GM19372 (cell line): ENCODE results near the gene TOR1AIP1.

ENCODE experiments used
- ATAC-seq: cut with Tn5 transposase; IDR thresholded peaks from one replicate; pipeline ENCODE4 v1.9.1; 2021; ENCODE audit warnings: mild to moderate bottlenecking, low read depth, moderate library complexity; ENCODE audit not compliant: unreplicated experiment

TOR1AIP1 gene

DNA sequence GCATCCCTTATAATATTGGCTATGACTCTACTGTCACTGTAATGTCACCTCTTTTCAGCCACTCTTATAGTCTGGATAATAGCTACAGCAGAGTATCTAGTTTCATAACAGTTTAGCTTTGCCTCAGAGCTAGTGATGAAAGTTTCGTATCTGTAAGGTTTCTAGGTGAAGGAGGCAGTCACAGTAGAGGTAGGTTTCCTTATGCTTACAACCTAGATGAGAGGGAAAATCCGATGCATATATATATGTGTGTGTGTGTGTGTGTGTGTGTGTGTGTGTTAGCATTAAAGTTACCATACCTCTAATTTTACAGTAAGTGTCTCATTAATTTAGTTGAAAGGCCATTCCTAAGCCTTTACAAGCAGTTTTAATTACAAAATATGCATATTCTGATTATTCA lies 2.3 kb upstream of the TOR1AIP1 start:
- ATAC-seq, result no peak

DNA sequence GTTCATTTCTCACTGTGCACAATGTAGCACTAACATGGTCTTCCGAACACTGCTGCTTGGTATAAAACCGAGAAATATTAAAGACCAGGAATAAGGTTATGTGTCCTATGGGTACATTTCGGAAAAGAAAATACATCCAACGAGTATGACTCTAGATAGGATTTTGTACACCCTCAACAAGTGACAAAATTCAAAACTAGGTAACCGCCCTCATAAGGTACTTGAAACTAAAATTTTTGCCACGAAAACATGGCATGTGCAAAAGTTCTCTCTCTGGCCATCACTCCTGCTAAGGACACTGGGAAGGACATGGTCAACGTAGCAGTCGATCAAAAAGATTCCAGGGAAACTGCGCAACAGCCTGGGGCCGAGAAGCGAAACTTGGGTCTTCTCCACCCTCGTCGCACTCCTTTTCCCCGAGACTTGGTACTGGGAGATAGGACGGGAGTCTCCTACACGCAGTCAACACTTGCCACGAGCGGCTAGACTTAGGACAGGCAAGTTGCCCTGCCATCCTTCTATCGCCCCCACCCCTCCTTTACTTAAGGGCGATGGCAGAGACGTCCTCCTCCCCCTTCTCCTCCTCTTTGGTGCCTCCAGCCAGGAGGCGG lies 338 bp upstream of the TOR1AIP1 start:
- ATAC-seq, result no peak

GRCh38 chr1:179883040-179883744 lies 1.1 kb downstream of the TOR1AIP1 start:
- ATAC-seq, result no peak

DNA sequence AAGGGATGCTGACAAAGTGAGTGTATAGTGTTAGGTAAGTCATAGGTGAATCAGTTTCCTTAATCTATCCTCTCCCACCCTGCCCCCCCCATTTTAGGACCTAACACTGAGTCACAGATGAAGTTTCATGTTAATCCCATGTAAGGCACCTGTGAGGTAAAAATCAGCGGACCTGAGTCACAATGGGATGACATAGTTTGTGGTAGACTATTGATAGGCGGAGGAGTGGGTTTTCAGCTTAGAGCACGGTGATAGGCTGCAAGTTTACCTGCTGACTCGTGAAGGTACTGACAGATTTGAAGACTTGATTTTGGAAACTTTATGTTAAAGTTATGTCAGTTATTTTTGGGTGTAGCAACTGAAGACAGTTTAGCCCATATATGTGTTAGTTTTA lies 1.7 kb downstream of the TOR1AIP1 start:
- ATAC-seq, result no peak

DNA sequence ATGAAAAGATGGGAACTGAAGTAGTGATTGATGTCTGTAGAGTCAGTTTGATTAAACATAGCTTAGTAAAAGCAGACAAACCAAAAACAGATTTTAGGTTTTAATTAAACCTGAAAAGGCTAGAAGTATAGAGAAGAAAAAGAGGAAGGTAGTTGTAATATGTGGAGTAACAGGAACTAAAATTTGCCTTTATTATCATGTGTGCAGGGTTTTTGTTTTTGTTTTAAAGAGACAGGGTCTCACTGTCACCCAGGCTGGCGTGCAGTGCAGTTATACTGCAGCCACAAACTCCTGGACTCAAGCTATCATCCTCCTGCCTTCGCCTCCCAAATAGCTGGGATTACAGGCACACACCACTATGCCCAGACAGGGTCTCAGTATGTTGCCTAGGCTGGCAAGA lies 6.0 kb downstream of the TOR1AIP1 start:
- no peak for ATAC-seq

DNA sequence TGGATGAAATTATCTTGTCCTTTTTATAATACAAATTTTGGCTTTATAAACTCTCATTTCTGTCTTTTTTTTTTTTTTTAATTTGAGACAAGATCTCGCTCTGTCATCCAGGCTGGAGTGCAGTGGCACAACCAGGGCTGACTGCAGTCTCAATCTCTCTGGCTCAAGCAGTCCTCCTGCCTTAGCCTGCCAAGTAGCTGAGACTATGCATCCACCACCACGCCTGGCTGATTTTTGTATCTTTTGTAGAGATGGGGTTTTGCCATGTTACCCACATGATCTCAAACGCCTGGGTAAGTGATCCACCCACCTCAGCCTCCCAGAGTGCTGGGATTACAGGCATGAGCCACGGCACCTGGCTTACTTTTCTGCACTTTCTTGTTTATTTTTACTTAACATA lies 7.5 kb downstream of the TOR1AIP1 start:
- no peak for ATAC-seq

DNA sequence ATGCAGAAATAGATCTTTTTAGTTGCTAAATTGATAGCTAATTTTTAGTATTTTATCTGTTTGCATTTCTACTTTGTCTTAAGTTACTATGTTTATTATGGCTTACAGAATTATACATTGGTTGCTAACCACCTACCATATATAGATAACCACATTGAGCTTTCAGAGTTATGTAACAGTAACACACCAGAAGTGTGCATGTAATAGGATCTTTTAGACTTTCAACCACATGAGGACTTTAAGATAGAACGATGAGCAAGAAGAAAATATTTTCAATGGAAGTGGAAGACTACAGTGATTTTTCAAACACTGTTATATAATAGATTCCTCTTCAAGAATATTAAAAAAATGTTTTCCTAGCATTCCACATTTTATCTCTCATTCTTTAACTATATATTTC lies 28.8 kb downstream of the TOR1AIP1 start:
- no peak for ATAC-seq

DNA sequence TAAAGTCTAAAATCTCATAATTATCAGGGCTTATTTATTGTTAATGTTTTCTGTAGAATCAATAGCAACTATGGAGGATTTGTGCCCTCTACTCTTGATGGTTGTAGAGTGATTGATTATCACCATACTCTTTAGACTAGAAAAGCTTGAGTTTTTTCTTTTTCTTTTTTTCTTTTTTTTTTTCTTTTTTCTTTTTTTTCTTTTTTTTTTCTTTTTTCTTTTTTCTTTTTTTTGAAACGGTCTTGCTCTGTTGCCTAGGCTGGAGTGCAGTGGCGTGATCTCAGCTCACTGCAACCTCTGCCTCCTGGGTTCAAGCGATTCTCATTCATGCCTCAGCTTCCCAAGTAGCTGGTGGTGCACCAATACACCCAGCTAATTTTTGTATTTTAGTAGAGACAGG lies 29.7 kb downstream of the TOR1AIP1 start:
- ATAC-seq, result no peak

- no peak for ATAC-seq
These were observed 35.7 kb downstream of the TOR1AIP1 start for GRCh38 chr1:179917601-179918429.

DNA sequence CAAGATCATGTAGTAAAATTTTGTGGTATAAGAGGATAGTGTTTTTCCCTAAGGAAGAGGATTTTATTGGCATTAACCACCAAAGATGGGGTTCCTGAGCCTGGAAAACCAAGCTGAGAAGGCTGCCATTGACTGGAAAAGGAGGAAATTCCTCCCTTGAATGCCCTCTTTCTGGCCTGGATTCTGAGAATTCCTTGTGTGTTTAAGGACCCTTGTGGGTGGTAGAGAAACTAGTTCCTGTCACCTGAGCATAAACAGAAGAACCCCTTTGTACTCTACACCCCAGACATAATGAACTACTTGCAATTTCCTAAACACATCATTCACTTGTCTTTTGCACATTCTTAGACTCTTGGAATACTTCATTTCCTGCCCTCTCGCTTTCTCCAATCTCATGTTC lies 39.4 kb downstream of the TOR1AIP1 start:
- no peak for ATAC-seq

- ATAC-seq, result no peak
These were observed 40.1 kb downstream of the TOR1AIP1 start for GRCh38 chr1:179921981-179922872.

- no peak for ATAC-seq
These were observed 40.9 kb downstream of the TOR1AIP1 start for GRCh38 chr1:179923029-179923428.

DNA sequence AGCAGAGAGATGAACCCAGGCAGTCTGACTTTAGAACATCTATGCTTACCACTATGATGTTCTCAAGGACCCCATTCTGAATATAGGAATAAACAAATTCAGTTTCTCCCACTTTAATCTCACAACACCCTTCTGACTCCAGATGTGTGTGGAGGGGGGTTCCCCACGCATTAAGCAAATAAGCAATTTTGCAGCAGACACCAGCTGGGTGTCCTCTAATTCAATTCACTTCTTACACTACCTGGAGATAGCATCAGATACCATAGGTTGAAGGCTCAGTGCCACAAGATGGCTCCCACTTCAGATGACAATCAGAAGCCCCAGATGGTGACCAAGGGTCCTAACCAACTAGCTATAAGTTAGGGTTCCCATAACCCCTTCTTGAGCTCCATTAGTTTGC lies 42.2 kb downstream of the TOR1AIP1 start:
- no peak for ATAC-seq

DNA sequence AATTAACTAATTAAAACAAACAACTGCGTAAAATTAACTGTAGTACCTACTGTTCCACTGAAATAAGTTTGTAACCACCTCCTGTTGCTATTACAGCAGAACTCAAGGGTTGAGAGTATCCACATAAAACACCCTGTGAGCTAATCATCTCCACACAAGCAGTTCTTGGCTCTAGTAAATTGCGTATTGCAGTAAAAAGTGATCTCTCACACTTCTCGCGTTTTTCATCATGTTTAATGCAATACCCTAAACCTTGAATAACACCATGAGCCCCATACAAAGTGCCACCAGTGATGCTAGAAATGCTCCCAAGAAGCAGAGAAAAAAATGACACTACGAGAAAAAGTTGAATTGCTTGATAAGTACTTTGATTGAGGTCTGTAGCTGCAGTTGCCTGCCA lies 43.2 kb downstream of the TOR1AIP1 start:
- ATAC-seq, result no peak

- ATAC-seq, result no peak
These were observed 44.1 kb downstream of the TOR1AIP1 start for GRCh38 chr1:179925922-179926849.

GRCh38 chr1:179926850-179927205 lies 44.7 kb downstream of the TOR1AIP1 start:
- no peak for ATAC-seq

DNA sequence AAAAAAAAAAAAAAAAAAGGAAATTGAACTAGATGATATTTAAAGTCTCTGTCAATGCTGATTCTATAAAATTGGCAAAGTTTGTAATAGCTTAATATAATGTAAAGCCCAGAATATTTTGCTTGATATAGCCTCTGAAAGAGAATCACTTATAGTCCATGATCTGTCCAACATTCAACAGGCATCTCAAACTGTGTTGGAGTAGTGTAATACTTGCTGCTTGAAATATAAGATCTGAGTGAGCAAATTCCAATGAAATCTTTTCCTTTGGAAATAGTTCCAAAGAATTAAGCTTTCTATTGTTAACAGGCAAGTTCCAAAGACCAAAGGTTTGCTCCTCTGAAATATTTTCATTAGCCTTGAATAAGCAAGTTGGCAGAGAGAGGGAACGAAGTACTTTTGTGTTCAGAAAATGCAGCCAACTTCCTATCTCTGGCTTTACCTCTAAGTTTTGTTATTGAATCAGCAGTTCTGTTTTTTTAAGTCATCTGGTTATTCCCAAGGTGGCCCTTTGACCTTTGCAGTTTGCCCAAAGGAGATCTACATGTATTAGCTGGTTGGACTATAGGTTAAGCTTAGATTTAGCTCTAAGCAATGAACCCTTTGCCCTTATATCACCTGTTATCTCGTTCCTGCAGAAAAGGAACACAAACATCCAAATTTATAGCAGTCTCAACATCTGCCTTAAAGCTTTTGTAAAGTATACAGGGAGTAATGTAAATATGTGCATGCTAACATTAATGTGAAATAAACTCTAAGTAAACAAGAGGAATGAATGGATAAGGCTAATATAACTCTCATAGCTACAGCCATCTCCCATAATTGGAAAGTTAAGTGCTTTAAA lies 48.1 kb downstream of the TOR1AIP1 start:
- ATAC-seq, result no peak

DNA sequence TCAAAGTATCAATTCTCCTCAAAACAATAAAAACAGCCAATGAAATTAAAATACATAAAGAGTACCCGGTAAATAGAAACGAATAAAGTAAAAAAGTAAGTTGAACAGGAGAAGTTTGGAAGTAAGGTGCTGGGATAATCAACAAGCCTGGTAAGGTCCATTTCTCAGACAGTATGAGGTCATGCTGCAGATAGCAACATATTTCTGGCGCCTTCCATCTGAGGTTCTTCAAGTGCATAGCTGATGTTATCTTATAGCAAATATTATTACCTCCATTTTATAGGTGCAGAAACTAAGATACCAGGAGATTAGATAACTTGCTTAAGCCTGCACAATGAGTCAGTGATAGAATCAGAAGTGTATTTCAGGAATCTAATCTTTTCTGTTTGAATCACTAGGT lies 48.8 kb downstream of the TOR1AIP1 start:
- no peak for ATAC-seq

GRCh38 chr1:179933219-179933618 lies 51.1 kb downstream of the TOR1AIP1 start:
- no peak for ATAC-seq
